GM12878 (cell line): Measurements from ENCODE around the gene SRRM2.

ENCODE experiments used
- POLR2A ChIP-seq: IDR thresholded peaks from 2 replicates; pipeline ENCODE4 v1.6.1; 2011; ENCODE audit warnings: low read depth, mild to moderate bottlenecking, low read length
- SIN3A ChIP-seq: IDR thresholded peaks from 2 replicates; pipeline ENCODE4 v1.6.1; 2012; ENCODE audit warnings: low read depth, low read length, improper control_type of control experiment
- ZNF24 ChIP-seq: fragments of 450-650 bp; IDR thresholded peaks from 2 replicates; pipeline ENCODE4 v1.6.1; 2017; ENCODE audit warnings: antibody characterized with exemption, mild to moderate bottlenecking
- TF ChIP-seq, protein P1 (sequence below): IDR thresholded peaks from 2 replicates; pipeline ENCODE4 v1.6.1; 2011; ENCODE audit warnings: mild to moderate bottlenecking, low read depth, low read length, moderate library complexity; ENCODE audit not compliant: insufficient replicate concordance

DNA sequence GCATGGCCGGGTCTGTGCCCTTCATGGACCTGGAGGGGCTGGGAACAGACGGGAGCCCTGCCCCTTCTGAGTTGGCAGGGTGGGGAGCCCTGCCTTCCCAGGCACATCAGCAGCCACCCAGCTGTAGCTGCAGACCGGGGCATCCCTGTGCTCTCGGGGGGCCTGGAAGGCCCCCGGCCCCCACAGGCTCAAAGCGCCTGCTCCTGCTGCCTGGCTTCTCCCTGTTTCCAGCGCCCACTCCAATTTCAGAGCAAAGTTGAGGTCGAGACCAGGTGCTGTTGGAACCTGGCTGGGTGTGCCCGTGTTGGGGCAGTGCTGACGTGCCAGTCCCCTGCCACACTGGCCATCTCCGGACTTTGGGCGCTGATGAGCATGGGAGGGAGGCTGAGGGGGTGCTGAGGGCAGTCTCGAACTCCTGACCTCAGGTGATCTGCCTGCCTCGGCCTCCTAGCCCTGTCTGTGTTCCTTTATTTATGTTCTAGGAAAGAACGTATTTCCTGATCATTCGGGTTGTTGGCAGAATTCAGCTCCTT, 27.6 kb upstream of the SRRM2 start:
- TF ChIP-seq POLR2A, result no peak
- TF ChIP-seq, protein P1, sequence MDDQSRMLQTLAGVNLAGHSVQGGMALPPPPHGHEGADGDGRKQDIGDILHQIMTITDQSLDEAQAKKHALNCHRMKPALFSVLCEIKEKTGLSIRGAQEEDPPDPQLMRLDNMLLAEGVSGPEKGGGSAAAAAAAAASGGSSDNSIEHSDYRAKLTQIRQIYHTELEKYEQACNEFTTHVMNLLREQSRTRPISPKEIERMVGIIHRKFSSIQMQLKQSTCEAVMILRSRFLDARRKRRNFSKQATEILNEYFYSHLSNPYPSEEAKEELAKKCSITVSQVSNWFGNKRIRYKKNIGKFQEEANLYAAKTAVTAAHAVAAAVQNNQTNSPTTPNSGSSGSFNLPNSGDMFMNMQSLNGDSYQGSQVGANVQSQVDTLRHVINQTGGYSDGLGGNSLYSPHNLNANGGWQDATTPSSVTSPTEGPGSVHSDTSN, result no peak
- TF ChIP-seq ZNF24, result no peak
- no peak for TF ChIP-seq SIN3A
